PC-3 (cell line): ENCODE measurements around the gene ZNF91.

Source experiments
- CTCF ChIP-seq: fragments of 300-600 bp; sonication (generic); conservative IDR thresholded peaks from 2 replicates; pipeline ENCODE4 v1.5.1; 2017; ENCODE audit warnings: antibody characterized with exemption, low read depth, mild to moderate bottlenecking, low read length
- EZH2 ChIP-seq: fragments of 300-600 bp; sonication (generic); IDR thresholded peaks from one replicate; pipeline ENCODE4 v1.6.1; 2017; ENCODE audit warnings: antibody characterized with exemption, mild to moderate bottlenecking, low read length; ENCODE audit not compliant: unreplicated experiment
- EZH2phosphoT487 ChIP-seq: fragments of 300-600 bp; sonication (generic); IDR thresholded peaks from 2 replicates; pipeline ENCODE4 v1.6.1; 2018; ENCODE audit warnings: mild to moderate bottlenecking, antibody characterized with exemption, low read length, borderline replicate concordance

GRCh38 chr19:23382955-23383354 lies 12.3 kb downstream of the ZNF91 start:
- TF ChIP-seq CTCF (no peak), EZH2phosphoT487 (no peak), EZH2 (no peak)
